Measurements from ENCODE around the gene DDC.

DNA sequence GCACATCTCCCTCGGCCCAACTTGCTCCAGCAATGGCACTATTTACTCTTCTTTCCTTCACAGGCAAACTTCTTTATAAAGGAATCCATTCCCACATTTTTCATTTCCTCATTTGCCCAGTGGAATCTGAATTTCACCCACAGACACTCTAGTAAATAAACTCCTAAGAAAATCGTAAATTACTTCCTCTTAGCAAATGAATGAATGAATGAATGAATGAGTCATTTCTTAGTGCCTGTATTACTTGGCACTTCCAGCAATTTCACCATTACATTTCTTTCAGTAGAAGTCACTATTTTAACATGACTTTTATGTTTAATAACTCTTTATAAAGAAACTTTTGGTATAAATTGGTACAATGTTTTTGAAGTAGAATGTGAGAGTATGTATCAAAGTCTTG, 55.7 kb downstream of the DDC start:
- TF ChIP-seq, protein P1, sequence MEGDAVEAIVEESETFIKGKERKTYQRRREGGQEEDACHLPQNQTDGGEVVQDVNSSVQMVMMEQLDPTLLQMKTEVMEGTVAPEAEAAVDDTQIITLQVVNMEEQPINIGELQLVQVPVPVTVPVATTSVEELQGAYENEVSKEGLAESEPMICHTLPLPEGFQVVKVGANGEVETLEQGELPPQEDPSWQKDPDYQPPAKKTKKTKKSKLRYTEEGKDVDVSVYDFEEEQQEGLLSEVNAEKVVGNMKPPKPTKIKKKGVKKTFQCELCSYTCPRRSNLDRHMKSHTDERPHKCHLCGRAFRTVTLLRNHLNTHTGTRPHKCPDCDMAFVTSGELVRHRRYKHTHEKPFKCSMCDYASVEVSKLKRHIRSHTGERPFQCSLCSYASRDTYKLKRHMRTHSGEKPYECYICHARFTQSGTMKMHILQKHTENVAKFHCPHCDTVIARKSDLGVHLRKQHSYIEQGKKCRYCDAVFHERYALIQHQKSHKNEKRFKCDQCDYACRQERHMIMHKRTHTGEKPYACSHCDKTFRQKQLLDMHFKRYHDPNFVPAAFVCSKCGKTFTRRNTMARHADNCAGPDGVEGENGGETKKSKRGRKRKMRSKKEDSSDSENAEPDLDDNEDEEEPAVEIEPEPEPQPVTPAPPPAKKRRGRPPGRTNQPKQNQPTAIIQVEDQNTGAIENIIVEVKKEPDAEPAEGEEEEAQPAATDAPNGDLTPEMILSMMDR (IDR thresholded peaks at IDR 0.05 in 8 of 11, conservative IDR thresholded peaks at IDR 0.05 in 3 of 11): no peak
- TF ChIP-seq POLR2A (IDR thresholded peaks at IDR 0.05) (no peak), POLR2AphosphoS5 (IDR thresholded peaks at IDR 0.05) (no peak)
